ENCODE data around the gene RABL2B.

Gene RABL2B

DNA sequence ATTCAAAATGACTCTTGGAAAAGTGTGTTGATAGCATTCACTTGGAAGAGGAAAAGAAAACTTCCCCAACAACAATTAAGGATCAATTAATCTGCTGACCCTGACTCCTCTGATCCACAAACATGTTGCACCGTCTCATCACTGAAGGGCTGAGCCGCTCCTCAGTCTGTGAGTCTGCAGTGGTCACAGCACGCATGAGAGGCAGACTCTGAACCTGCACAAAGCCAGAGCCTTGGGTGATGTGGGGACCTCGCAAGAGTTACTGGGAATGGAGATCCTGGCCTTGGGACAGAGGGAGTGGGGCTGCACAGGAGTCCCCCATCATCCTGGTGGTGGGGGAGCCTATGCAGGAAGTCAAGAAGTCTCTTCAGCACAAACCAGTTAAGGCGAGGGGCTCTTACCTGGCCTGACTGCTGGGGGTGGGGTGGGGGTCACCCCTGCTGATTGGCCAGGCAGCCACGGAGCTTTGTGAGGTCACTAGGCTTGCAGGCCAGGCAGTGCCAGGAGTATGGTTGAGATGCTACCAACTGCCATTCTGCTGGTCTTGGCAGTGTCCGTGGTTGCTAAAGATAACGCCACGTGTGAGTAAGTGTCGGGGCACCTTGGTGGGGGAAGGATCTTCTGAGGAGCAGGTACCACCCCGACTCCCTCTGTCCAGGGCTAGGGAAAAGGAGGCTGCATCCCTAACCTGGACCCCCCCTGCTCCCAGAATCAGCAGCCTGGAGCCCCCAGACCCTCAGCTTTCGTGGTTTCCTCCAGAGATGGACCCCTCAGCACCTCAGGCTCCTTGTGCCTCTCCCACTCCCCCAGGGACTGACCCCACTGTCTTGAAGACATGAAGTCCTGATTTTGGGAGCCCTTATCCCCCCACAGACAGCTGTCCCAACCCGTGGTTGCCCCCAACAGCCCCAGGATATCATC lies 45.4 kb downstream of the RABL2B start, which contains the start of gene ACR:
Gene ACR (plus strand): TSS at position 477 of the 921 bp plus-strand sequence. CDS start 32 bp downstream, at position 509.
- no peak for DNase-seq

DNA sequence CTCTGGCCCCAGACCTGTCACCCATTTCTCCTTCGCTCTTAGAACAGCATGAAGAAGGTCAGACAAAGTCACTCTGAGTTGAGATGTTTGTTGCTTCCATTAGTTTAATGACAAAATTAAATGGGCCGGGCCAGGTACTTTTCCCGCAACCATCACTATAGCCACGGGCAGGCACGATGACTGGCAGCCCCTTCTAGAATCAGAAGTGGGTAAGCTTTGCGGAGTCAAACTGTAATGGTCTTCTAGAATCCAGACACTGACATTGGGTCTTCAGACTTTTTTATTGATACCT lies 47.8 kb downstream of the RABL2B start:
- DNase-seq: no peak

DNA sequence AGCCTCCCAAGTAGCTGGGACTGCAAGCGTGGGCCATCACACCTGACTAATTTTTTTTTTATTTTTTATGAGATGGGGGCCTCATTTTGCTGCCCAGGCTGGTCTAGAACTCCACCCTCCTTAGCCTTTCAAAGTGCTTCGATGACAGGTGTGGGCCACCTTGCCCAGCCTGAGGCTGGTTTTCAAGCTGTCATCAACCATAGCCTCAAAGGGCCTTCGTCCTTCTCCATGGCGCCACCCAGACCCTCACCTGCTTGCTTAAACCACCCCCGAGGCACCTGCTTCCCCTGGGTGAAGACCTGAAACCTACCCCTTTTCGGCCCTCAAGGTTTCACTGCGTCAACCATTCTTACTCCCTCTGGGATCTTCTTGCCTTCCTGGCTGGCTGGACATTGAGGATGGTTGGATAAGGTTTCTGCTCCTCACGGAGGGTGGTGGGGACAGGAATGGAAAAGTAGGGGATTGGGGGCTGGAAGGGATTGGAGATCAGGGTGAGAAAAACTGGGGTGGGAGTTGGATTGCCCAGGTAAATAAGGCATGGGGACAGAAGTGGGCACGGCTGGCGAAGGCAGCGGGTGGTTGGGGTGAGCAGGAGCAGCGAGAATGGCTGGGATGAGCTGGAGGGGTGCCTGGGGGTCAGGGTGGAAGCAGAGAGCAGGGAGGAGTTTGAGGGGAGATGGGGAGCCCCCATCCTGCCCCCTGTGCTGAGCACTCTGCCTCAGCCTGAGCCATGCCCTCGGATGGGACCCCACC lies 48.3 kb downstream of the RABL2B start:
- DNase-seq: no peak

DNA sequence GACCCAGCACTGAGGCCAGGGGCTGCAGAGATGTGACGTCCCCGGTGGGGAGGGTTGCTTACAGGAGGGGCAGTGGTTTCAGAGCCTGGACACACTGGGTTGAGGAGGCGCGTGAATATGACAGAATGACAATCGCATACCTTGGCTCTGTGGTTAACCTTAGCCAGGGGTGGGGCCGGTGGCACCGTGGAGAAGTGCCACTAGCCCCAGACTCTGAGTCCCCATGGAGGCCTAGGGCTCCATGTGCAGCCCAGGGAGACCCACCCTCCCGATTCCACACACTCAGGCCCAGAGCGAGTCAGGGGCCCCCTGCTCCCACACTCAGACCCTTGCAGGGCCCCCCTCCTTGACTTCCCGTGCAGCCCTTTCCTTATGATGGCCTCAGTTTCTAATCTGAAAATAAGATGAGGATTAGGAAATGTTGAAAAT lies 49.1 kb downstream of the RABL2B start:
- DNase-seq: no peak

DNA sequence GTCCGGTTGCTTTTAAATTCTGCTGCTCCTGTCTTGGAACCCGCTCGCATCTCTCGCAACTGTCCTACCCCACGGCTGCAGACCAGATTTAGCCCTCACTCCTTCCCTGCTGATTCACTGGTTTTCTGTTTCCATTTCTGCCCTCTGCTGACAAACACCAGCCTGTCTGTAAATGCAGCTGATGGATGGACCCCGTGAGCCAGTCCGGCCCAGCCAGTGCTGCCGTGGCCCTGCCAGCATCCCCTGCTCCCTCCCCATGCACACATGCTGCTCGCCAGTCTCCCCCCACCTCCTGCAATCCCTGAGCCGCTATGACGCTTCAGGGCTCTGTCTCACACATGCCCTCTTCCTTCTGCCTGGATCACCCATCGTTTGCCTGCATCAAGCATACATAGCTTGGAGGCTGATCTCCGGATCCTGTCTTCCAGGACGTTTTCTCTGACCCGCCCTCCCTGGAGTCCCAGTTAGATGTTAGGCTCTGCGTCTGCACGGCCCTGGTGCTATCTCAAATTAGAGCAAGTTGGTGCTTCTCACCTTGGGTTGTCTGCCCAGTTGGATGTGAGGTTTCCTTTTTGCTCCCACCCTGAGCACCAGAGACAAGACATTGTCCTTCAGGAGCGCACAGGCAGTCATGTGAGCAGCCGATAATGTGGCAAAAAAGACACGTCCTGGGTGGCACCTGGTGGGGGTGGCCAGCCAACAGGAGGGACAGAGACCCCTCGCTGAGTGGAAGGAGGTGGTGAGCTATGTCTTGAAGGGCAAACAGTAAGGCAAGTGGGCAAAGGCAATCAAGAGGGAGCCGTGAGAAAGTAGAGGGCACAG lies 49.7 kb downstream of the RABL2B start:
- no peak for DNase-seq

DNA sequence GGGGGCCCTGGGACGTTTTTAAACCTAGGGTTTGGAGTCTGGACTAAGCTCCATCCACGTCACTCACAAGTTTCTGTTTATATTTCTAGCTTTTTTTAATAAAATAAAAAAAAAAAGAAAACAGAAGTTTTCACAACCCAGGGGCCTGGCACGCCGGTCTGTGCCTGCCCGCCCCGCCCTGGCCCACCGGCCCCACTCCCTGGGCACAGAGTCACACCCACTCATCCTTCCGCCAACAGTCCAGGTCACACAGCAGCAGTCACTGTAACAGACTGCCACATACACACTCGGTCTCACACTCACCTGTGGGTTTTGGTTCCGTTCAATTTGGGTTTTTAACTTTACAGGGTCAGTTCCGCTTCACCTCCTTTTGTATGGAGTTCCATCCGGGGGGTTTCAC lies 50.8 kb downstream of the RABL2B start:
- no peak for DNase-seq

DNA sequence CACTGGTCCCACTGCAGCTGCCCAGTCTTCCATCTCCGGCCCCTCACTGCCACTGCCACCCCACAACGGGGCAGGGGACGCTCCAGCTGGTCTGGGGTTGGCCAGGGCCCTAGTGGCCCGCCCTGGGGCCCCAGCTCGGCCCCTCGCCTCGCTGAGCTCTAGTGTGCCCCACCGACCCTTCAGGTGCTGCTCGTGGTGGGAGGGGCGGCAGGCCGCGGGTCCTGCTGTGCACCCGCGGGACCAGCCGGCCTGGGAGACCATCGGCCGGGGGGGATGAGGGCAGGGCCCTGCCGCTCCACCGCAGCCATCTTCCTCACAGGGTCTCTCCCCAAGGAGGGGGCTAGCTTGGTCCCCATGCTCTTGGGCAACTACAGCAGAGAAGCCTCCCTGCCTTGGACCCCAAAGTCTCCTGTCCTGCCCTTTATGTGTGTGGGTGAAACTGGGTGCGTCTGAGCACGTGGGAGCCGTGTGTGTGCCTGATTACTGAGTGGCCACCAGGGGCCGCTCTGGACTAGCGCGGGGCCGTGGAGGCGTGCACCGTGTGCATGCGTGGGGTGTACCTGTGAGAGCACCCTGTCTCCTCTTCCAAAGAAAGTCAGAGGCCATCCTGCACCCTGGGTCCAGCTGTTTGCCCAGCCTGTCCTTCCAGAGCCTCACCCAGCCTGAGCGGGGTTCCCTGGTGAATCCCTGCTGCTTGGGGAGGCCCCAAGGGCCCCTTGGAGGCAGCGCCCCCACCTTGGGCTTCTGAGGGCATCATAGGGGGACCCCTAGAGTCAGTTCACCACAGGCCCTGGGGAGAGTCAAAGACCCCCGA lies 51.4 kb downstream of the RABL2B start:
- DNase-seq: no peak

DNA sequence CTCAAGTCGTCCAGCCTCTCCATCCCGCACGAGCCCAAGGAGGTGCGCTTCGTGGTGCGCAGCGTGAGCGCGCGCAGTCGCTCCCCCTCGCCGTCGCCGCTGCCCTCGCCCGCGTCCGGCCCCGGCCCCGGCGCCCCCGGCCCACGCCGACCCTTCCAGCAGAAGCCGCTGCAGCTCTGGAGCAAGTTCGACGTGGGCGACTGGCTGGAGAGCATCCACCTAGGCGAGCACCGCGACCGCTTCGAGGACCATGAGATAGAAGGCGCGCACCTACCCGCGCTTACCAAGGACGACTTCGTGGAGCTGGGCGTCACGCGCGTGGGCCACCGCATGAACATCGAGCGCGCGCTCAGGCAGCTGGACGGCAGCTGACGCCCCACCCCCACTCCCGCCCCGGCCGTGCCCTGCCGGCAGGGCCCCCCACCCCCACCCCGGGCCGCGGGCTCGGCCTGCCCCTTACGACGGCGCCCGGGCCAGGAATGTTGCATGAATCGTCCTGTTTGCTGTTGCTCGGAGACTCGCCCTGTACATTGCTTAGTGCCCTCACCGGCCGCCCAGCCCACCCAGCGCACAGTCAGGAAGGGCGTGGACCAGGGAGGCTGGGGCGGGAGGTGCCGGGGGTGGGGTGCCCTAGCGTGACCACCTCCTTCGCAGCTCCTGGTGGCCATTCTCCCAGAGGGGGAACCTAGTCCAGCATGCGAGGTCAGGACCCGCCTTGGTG lies 52.3 kb downstream of the RABL2B start:
- DNase-seq: no peak

DNA sequence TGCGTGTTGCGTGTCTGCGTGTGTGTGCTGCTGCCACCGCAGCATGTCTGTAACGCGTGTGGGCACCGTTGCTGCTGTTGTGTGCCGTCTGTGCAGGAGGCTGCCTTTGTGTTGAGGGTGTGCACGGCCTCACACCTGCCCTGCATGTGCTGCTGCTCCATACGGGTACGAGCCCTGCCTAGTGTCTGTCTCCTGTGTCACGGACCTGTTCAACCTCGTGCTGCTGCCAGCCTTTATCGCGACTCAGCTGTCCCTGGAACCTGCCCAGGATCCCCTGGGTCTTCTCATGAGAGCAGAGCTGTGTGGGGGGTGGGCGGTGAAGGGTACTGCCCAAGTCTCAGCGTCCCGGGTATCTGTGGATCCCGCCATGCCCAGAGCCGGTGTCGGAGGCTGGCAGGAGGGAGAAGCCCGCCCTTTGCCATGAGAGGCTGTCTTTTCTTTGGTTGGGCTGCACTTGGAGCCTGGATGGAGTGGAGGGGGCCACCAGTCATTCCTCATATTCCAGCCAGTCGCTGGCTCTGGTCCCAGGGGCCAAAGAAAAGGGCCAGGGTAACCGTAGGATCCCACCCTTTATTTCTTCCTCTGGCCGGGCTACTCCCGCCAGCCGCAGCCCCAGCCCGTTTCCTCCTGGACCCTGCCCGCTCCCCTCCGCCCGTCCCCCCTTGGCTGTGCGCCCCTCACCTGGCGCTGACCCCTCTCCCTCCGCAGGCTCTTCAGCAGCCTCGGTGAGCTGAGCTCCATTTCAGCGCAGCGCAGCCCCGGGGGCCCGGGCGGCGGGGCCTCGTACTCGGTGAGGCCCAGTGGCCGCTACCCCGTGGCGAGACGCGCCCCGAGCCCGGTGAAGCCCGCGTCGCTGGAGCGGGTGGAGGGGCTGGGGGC lies 53.2 kb downstream of the RABL2B start:
- no peak for DNase-seq

DNA sequence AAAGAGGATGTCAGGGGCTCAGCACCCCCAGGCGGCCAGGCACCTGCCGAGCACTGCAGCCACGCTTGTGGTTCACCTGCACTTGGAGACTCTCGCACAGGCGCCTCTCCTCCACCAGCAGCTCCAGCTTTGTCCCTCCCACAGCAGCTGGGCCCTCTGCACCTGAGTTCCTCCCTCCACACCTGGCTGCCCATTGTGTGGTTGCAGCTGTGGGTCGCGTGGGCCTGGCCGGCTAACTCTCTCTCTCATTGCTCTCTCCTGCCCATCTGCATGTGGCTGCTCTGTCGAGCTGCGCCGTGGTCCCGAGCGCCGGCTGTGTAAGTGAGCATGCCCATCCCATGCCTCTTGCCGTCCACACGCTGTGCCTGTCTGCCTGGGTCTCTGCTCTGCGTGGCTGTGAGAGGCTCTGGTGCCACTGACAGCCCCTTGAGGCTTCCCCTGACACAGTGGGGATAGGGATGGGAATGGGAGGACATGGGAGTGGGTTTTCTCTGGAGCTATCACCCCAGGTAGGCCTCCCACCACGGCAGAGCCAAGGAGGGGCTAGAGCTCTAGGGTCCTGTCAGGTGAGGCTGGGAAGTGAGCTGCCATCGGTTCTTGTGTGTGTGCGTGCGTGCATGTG lies 53.9 kb downstream of the RABL2B start:
- DNase-seq: peak; percentile 11

DNA sequence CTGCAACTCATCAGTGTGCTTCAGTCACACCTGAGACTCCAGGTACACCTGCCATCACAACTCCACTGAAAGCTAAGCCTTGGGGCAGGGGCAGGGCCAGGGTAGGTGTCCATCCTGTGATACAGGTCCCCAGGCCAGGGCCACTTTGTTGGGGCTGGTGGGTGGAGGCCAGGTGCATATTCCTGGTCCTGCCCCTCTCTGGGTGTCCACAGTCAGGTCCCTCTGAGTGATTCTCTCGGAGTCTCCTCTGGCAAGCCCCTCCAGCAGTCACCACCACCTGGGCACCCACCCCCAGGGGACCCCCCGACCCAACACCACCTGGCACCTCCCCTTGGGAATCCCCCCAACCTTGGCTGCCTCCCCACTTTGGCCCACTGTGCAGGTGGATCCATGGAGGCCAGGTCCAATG lies 54.9 kb downstream of the RABL2B start:
- no peak for DNase-seq

DNA sequence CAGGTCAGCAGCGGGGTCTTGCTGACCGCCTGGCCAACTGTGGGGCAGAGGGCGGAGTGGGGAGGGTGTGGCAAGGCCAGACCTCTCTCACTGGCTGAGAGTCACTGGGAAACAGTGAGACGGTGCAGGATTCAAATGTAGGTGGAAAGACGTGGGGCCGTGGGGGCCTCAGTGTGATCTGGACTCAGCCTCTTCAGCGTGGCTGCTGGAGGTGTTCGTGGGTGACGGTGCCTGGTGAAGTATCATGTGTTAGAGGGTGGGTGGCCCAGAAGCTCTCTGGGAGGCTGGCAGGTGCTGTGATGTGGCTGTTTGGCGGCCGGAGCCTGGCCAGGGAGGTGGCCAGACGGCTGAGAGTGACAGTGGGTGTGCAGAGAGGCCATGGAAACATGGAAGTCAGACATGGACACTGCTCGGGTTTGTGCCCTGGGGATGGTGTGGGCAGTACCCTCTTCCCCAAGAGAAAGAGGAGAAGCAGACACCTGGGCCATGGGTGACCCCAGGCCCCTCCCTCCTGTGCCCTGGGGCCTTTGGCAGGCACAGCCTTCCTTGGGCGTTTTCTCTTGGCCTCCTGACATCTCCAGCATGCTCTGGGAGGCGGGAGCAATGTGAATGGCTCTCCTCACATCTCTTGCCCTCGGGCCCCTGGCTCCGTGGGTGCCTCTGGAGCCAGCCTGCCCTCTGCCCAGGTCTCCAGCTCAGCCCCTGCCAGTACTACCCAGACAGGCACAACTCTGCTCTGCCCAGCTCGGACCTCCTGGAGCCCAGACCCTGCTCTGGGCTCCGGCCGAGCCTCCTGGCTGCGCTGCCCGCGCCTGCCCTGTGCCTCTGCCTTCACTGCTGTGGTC lies 55.5 kb downstream of the RABL2B start:
- DNase-seq: no peak

DNA sequence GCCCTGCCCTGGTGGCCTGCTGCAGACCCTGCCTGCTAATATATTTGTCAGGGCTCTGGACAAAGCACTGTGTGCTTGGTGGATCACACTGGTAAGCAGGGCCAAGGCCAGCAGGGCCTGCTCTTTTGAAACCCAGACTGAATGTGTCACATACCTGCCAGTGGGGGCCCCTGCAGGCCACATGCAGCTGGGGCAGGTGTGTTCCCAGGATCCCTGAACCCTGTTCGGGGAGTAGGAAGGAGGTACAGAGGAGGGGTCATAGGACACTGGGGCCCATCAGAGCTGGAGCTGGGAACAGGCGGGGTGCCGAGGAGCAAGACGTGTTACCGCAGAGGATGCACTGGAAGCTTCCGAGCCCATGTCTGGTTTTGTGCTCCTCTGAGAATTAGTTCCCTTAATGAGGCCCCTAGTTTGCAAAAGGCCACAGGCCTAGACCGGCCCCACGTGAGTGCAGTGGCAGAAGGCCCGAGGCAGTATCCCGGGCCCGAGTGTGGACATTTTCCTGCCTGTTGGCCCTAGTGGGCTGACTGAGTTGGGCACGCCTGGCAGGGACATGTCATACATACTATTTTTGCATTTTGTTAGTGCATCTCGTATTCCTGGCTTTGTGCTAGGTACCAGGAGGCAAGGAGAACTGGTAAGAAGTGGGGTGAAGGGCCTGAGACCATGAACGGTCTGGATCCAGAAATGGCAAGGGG lies 56.6 kb downstream of the RABL2B start:
- no peak for DNase-seq

DNA sequence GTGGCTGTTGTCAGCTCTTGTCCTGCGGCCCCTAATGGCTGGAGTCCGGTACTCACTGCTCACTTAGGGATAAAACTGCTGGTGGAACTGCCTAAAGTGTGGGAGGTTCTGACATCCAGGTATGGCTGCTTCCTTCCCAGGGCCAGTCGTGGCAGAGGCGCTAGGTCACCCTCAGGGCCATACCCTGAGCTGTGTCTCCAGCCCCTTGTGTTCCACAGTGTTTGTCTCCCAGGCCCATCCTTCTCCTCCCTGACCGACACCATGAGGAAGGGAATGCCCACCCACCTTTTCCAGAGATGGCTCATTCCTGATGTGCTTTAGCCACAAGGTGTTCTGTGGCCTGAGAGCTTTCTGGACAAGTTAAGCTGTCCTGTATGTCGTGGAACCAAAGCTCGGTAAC lies 57.8 kb downstream of the RABL2B start:
- no peak for DNase-seq

DNA sequence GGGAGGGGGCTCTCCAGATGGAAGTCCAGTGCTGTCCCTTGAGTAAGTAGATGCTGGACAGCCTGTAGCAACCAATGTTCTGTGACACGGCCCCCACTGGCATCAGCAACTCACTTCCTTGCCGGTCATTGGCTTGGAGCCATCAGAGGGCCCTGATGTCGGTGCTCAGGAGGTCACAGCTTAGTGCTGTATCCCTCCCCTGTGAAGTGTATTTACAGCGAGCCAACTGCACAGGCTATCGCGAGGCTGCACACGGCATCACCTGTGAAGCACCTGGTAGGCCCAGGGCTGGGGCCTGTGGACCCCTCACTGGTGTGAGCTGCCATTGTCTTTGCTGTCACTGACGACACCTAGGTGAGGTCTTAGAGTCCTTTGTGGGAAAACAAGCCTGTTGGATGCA lies 58.8 kb downstream of the RABL2B start:
- DNase-seq: no peak

DNA sequence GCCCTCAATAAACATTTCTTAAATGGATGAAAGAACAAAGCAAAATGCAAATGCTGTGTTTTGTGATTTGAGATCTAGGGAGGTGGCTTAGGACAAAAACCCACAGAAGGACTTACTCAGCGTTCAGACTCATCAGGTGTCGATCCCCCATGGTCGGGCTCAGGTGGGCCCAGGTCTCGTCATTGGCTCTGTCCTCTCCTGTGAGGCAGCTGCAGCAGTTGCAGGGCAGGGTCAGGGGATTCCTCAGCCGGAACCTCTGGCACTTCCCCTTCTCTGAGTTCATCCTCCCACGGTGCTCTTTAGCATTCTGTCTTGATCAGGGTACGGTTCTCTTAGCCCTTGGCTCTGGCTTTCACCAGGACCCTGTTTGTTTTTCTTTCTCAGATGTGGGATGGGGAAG lies 59.4 kb downstream of the RABL2B start:
- no peak for DNase-seq

DNA sequence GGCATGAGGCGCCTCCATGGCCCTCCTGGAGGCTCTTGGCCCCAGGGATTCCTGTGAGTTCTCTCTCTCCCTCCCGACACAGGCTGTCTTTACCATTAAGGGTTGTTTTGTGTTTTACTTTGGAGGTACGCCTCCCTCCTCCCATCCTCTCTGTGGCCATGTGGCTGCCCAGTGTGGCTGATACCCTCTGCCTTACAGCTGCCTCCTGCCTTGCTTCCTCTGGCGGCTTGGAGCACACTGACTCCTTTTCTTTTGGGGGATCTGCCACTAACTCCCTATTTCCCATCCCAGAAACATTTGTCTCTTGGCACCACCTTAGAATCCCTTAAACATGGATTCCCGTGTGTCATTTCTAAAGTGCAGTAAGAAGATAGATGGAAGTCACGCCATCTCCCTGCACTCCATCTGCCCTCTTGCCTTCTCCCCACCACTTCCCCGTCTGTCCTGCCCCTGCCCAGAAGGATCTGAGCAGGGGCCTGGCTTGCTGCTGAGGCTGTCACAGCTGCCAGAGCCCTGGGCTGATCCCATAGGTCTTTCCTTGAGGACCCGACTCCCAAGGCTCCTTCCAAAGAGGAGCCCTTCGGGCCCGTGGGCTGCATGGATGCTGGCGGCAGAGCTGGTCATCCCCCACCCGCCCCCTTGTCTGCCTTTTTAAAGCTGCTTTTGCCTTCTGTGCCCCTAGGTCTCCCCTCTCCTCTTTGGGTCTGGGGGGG lies 60.6 kb downstream of the RABL2B start:
- no peak for DNase-seq
